HPDE6-E6E7 (cell line): Measurements from ENCODE around the gene PCYT2.

ENCODE experiments used
- DNase-seq: peaks from one replicate; pipeline ENCODE4 v3.0.0; 2011; ENCODE audit warnings: missing footprints; ENCODE audit errors: extremely low spot score

PCYT2 gene

GRCh38 chr17:81913394-81914102 lies 2.3 kb upstream of the PCYT2 start:
- DNase-seq = no peak

DNA sequence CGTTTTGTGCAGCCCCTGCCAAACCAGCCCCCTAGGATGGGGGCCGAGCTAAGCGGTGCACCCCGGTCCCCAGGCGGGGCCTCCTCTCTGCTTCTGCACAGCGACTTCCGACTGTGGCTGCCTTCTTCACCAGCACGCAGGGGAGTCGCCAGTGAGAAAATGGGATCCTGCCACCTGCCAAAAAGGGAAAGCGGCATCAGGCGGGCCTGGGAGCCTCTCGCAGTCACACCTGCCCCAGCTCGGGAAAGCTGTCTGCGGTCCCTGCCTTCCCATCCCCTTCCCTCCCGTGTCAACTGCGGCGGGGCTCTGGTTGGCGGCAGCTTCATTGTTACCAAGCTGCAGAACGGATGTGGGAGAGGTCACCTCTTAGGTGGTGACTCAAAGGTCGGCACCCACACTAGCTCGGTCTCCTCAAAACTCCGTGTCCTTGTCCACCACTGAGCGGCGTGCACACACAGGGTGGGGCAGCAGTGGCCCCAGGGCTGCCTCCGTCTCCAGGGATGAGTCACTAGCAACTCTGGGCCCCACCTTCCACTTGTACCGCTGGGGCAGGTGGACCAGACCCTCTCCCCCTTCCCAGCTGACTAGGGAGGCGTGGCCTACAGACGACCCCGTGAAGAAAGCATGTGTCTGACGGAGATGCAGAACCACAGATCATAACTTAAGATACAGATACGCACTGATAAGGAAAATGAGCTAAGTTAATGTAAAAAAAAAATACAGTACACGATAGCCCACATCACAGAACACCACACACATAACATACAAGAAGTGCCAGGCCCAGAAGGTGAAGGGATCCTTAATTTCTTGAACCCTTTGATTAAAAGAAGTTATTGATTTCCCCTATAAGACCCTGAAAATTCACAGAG lies 1.5 kb upstream of the PCYT2 start:
- peak; percentile 77 for DNase-seq

DNA sequence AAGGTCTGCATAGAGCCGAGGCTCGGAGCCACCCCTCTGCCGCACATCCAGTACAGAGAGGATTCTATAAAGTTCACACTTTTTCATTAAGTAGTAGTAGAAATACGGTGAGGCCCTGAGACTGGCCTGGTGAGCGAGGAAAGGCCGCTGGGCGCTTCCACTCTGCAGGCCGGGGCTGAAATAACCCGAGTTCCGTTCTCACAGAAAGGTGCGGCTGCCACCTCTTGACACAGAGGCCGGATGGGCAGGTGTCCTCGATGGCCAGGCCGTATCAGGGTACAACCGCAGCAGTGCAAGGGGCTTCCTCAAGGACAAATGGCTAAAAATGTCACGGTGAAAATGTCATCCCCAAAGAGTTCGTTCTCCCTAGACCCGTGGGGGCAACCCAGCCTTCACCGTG lies 770 bp upstream of the PCYT2 start:
- no peak for DNase-seq

DNA sequence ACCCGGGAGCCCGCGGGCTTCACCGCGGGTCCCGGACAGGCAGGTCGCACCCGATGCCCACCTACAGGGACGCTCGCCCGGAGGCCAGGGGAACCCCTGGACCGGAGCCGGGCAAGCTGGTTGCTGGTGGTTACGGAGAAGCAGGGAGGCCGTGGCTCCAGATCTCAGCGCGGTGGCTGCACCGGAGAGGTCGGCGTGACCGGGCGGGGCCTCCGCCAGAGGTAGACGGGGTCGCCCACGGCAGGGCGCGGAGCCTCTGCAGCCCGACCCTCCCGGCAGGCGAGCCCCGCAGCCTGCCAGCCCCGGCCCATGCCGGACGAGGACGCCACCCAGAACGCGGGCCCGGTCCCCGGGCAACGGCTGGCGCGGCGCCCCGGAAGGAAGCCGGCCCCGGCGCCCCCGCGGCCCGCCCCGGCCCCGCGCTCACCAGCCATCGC lies 341 bp downstream of the PCYT2 start:
- DNase-seq = no peak

- DNase-seq = no peak
Measured at GRCh38 chr17:81909966-81910839, 996 bp downstream of the PCYT2 start.

GRCh38 chr17:81909231-81909630 lies 2.0 kb downstream of the PCYT2 start:
- no peak for DNase-seq

GRCh38 chr17:81908793-81909192 lies 2.4 kb downstream of the PCYT2 start:
- no peak for DNase-seq

DNA sequence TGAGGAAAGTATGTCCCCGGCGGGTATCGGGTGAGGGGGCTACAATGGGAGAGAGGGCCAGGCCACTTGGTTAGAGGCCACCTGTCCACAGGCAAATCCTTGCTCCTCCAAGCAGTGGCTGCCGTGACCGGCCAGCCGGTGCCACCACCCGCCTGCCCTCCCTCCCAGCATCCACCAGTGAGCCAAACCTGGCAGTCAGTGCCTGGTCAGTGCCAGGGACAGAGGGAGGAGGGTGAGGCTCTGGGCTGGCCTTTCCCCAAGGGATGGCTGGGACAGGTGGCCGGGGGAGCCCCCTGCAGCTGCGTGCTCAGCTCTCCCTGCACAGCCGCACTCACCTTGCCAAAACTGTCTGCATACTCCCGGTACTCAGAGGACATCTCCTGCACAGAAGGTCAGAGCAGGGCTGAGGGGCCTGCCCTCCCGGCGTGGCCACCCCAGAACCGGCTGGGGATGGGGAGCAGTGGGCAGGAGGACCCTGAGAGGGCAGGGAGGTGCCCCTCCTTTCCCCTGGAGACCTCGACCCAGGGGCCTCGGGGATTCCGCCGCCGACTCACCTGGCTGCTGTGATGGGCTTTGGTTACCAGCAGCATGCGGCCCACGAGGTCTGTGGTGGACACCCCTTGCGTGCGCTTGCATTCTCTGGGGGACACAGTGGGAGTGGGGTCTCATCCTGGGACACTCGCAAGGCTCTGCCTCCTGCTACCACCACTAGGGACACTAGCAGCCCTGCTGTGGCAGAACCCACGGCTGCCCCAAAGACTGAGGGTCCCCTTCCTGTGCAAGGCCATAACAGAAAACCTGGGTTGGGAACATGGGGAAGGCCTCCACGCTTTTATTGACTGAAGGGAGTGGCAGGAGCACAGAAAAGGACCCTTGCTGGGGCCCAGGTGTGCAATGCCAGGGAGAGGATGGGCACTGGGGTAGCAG lies 3.7 kb downstream of the PCYT2 start:
- DNase-seq = no peak

GRCh38 chr17:81906476-81907218 lies 4.6 kb downstream of the PCYT2 start:
- no peak for DNase-seq

DNA sequence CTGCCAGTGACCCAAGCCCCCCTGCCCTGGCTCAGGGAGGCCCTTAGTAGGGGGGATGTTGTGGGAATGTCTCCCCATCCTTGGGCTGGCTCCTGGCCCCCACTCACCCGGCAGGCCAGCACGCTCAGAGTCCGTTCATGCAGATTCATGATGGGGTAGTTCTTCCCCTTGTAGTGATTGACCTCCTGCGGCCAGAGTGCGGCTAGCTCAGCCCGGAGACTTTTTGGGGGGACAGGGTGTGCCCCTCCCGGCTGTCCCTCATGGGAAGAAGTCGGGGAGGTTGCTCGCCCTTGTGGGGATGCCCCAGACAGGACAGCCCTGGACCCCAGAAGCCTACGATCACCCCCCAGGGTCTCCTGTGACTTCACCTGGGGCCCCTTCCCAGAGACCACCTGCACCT lies 5.2 kb downstream of the PCYT2 start:
- DNase-seq = no peak

GRCh38 chr17:81905424-81905875 lies 5.7 kb downstream of the PCYT2 start:
- no peak for DNase-seq

DNA sequence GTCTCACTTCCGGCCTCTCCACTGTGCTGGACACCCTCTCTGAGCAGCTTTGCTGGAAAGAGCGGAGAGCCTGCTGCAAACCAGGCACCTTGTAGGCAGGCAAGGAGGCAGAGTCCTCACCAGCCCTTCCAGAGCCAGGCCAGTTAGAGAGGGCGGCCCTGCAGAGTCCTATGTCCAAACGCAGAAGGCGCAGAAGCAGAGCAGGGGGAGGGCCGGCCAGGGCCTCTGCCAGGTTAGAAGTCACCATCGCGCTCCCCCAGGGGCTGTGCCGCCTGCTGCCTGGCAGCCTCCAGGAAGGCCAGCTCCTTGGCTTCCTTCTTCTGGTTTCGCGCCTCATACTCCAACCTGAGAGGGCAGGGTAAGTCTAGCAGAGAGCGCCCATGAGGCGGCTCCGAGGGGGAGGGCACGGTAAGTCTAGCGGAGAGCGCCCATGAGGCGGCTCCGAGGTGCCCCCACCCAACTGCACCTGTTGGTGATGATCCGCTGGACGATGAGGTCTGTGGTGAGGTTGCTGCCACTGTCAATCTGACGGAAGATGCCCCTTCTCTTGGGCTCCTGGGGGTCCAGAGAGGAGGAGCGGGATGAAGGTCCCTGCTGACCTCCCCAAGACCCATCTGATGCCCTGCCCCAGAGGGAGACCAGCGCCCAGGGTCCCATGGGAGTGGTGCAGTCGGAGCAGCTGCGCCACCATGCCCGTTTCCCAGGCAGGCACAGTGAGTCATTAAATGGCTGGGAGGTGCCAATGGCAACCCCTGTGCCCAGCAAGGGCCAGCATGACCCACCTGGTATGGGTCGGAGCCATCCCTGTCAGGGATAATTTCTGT lies 6.4 kb downstream of the PCYT2 start:
- no peak for DNase-seq

DNA sequence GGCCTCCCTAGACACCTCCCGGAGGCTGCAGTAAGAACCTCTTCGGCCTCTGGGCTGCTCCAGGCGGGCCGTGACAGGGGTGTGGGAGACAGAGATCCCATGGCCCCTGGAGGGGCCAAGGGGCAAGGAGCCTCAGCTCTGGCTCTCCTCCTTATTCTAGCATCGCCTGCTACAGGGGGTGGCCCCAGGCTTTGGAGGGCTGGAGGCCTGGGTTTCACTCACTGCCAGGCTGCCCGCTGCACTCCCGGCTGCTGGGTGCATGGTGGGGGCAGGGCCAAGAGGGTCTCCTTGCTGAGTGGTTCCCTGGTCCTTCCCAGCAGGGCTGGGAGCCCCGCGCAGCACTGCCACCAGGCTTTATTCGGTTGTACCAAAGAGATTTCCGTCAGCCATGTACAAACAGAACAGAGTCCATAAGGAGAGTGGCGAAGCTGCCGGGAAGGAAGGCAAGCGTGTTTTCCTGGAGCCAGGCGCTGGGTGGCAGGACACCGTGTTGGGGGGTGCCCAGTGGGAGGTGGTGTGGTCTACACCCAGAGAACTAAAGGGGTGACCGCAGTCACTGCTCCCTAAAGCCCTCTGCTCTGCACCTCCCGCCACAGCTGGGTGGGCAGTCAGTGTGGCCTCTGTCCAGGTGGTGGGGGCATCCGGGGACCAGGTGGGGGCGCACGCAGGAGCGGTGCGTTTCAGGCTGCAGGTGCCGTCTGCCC lies 7.2 kb downstream of the PCYT2 start:
- no peak for DNase-seq

DNA sequence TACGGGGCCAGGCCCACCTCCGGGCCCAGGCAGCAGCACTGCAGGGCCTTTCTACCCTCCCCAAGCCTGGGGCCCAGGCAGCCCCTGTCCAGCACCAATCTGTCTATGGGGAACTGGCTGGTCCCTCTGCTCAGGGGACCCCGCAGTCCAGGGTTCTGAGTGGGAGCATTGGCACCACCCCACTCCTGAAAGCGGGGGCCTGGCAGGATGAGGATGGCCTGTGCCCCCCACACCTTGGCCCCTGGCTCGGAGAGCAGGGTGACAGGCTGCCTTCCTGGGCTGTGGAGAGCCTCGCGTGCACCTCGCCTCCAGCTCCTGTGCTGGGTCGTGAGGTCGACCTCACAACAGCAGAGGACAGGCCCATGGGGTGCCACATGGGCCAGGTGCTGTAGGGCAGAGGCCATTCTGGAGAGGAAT lies 7.8 kb downstream of the PCYT2 start:
- no peak for DNase-seq

DNA sequence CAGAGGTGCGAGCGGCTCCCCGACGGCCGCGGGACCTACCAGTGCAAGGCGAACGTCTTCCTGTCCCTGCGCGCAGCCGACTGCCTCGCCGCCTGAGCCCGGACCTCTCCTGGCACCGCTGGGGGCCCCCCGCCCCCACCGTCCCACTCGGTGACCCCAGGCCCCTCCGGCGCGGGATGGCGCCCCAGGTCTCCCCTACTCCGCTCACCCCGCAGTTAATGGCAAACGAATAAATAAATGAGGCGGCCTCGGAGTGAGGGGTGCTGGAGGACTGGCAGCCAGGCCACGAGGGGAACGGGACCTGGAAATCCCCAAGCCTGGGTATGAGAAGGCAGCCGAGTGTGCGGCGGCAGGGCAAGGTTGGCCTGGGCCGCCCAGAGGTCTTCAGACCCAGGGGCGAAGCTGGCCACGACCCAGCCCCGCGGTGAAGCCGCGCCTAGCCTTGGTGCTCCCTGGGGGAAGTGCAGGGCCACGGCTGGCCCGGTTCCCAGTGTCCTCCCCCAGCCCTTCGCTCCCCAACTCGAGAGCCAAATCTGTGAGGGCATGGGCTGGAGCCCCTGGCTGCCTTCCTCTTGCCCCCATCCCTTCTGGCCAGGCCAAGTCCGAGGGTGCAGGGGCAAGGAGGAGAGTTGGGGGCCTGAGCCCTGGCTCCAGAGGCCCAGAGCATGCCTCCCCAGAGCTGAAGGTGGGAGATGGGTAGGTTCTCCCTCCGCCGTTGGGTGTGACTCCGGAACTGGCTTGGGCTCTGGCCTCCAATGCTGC lies 8.4 kb downstream of the PCYT2 start:
- DNase-seq = no peak

GRCh38 chr17:81902023-81902652 lies 9.1 kb downstream of the PCYT2 start, which contains the start of gene NPB:
NPB (plus strand) TSS chr17:81902238; CDS start chr17:81902278, 40 bp downstream.
- no peak for DNase-seq
